ENCODE data around the gene MTAP.

The MTAP gene

GRCh38 chr9:21969011-21969940 is 166.8 kb downstream of the MTAP start:
- POLR2A ChIA-PET (ENCODE audit: low non-redundant PET): no interaction called here

DNA sequence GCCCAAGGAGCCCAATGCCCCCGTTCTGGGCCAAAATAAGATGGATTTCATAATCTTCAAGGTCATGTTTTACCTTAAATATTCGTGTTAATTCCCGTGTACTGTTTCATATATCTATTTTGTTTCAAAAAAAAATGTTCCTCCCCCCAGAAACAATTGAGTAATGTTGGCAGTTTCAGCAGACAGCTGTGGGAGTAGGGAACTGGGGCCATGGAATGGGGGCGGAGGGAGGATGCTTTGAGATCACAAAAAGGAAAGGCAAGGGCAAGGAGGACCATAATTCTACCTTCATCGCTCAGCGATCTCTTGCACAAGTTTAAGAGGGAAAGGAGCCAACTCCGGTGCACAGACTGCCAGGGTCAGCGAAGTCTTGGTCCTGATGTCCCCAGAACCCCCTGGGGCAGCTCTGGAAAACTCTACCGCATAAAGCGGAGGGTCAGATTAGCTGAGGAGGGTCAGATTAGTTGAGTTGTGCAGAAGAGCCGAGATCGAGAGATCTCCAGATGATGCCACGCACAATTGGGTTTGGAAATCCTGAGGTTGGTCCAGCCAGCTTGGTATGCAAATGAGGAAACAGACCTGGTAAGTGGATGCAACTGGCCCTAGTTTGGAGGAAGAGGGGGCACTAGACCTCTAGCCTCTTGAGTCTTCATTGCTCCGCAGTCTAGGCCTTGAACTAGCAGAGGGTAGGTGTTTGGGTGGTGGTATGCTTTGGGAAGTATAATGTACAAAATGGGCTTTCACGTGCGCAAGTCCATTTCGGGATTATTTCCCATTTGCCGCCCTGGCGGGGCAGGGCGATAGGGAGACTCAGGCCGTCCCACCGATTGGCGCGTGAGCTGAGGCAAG is 167.7 kb downstream of the MTAP start:
- TF ChIP-seq, protein P1, sequence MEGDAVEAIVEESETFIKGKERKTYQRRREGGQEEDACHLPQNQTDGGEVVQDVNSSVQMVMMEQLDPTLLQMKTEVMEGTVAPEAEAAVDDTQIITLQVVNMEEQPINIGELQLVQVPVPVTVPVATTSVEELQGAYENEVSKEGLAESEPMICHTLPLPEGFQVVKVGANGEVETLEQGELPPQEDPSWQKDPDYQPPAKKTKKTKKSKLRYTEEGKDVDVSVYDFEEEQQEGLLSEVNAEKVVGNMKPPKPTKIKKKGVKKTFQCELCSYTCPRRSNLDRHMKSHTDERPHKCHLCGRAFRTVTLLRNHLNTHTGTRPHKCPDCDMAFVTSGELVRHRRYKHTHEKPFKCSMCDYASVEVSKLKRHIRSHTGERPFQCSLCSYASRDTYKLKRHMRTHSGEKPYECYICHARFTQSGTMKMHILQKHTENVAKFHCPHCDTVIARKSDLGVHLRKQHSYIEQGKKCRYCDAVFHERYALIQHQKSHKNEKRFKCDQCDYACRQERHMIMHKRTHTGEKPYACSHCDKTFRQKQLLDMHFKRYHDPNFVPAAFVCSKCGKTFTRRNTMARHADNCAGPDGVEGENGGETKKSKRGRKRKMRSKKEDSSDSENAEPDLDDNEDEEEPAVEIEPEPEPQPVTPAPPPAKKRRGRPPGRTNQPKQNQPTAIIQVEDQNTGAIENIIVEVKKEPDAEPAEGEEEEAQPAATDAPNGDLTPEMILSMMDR (conservative IDR thresholded peaks at IDR 0.05; ENCODE audit: low read depth): no peak
- ChIA-PET CTCF (no interaction called here), POLR2A (ENCODE audit: low non-redundant PET) (interaction anchor here (0.6 kb wide), 1 partner anchor 215 kb away, joined by 5 read pairs; no protein-coding TSS in a partner anchor)
- H3K27ac ChIP-seq: peak overlapping the region; percentile 26
- no peak for DNase-seq (ENCODE audit: low spot score)

More at GRCh38 chr9:21969011-21969940, 166.8 kb downstream of the MTAP start:
- no peak overlapping the region for H3K27ac ChIP-seq
- DNase-seq (ENCODE audit: low spot score): no peak
- TF ChIP-seq, protein P1 (conservative IDR thresholded peaks at IDR 0.05; ENCODE audit: low read depth): no peak
- CTCF ChIA-PET: interaction anchor here (1.5 kb wide), 1 partner anchor 39 kb away, joined by 3 read pairs; no protein-coding TSS in a partner anchor

GRCh38 chr9:21970800-21971640 is 168.6 kb downstream of the MTAP start:
- TF ChIP-seq, protein P1 (conservative IDR thresholded peaks at IDR 0.05; ENCODE audit: low read depth): no peak
- ChIA-PET POLR2A (ENCODE audit: low non-redundant PET) (interaction anchor here (0.6 kb wide), 1 partner anchor 216 kb away, joined by 5 read pairs; no protein-coding TSS in a partner anchor), CTCF (no interaction called here)
- H3K27ac ChIP-seq: peak overlapping the region; percentile 26
- DNase-seq (ENCODE audit: low spot score): no peak

DNA sequence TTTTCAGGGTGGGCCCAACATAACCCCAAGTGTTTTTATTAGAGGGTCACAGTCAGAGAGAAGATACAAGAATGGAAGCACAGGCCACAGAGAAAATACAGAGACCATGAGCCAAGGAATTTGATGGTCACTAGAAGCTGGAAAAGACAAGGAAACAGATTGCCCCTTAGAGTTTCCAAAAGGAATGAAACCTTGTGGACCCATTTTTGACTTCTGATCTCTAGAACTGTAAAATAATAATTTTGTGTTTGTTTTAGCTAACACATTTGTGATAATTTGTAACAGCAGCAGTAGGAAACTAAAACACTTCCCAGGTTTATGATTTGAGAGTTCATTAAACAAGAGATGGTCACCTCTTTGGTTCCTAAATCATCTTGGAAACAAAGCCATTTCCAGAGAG is 169.9 kb downstream of the MTAP start:
- TF ChIP-seq, protein P1 (conservative IDR thresholded peaks at IDR 0.05; ENCODE audit: low read depth): no peak
- ChIA-PET CTCF (interaction anchor here (0.6 kb wide), 1 partner anchor 35 kb away, joined by 6 read pairs; no protein-coding TSS in a partner anchor), POLR2A (ENCODE audit: low non-redundant PET) (no interaction called here)
- H3K27ac ChIP-seq: no peak overlapping the region
- DNase-seq (ENCODE audit: low spot score): no peak

GRCh38 chr9:21974343-21974721 is 171.9 kb downstream of the MTAP start:
- peak; percentile 55 for DNase-seq (ENCODE audit: low spot score)
- H3K27ac ChIP-seq: peak overlapping the region; percentile 96
- CTCF ChIA-PET: interaction anchor here (1.0 kb wide), 1 partner anchor 264 kb away, joined by 6 read pairs; no protein-coding TSS in a partner anchor

More at GRCh38 chr9:21974343-21974721, 171.9 kb downstream of the MTAP start:
- POLR2A ChIA-PET (ENCODE audit: low non-redundant PET): no interaction called here
- TF ChIP-seq, protein P1 (conservative IDR thresholded peaks at IDR 0.05; ENCODE audit: low read depth): no peak

Measured in RWPE1 (cell line).